ENCODE measurements around the gene HOPX.

The HOPX gene

GRCh38 chr4:56657128-56657527 is 24.0 kb downstream of the HOPX start:
- ATAC-seq (replicated peaks) (no peak), DNase-seq (no peak)
- peak overlapping the region; percentile 90 to 93 for H3K27ac Mint-ChIP-seq
- peaks cover 9% of the 10 kb centered on the region for H3K36me3 Mint-ChIP-seq (ENCODE audit: insufficient read depth)
- no peaks in the 10 kb centered on the region for H3K27me3 Mint-ChIP-seq
- H3K9me3 Mint-ChIP-seq: no peaks in the 10 kb centered on the region
- H3K4me3 Mint-ChIP-seq: peak overlapping the region; percentile 99 to 100
- peaks cover 39 to 46% of the 10 kb centered on the region in 2 donors for H3K4me1 Mint-ChIP-seq (ENCODE audit: low read depth in 2 of 2)

GRCh38 chr4:56656346-56656643 is 24.8 kb downstream of the HOPX start:
- peaks cover 45 to 54% of the 10 kb centered on the region in 2 donors for H3K4me1 Mint-ChIP-seq (ENCODE audit: low read depth in 2 of 2)
- ATAC-seq (replicated peaks) (peak; percentile 79), DNase-seq (peak; percentile 38 to 46 (median 44))
- peaks cover 9% of the 10 kb centered on the region for H3K36me3 Mint-ChIP-seq (ENCODE audit: insufficient read depth)
- peak overlapping the region; percentile 99 to 100 for H3K4me3 Mint-ChIP-seq
- no peaks in the 10 kb centered on the region for H3K27me3 Mint-ChIP-seq
- H3K27ac Mint-ChIP-seq: peak overlapping the region; percentile 90 to 93
- H3K9me3 Mint-ChIP-seq: no peaks in the 10 kb centered on the region

GRCh38 chr4:56655627-56656345 is 25.3 kb downstream of the HOPX start:
- DNase-seq (peak; percentile 16 to 20 (median 18)), ATAC-seq (replicated peaks) (peak; percentile 55)
- Mint-ChIP-seq H3K27me3 (no peaks in the 10 kb centered on the region), H3K9me3 (no peaks in the 10 kb centered on the region), H3K27ac (peak overlapping the region; percentile 93 to 98), H3K4me1 (ENCODE audit: low read depth in 2 of 2) (peaks cover 48 to 59% of the 10 kb centered on the region in 2 donors), H3K4me3 (peak overlapping the region; percentile 99 to 100), H3K36me3 (ENCODE audit: insufficient read depth) (peaks cover 9% of the 10 kb centered on the region)

- Mint-ChIP-seq H3K36me3 (ENCODE audit: insufficient read depth) (peaks cover 9% of the 10 kb centered on the region), H3K4me3 (peak overlapping the region; percentile 99 to 100), H3K4me1 (ENCODE audit: low read depth in 2 of 2) (peaks cover 54 to 65% of the 10 kb centered on the region in 2 donors), H3K27ac (peak overlapping the region; percentile 89 to 98), H3K9me3 (no peaks in the 10 kb centered on the region), H3K27me3 (no peaks in the 10 kb centered on the region)
- DNase-seq: no peak
- ATAC-seq (replicated peaks): peak; percentile 31
These were observed 25.9 kb downstream of the HOPX start for GRCh38 chr4:56655209-56655626.

GRCh38 chr4:56654238-56654632 is 26.9 kb downstream of the HOPX start:
- DNase-seq: no peak
- peak overlapping the region; percentile 89 to 98 for H3K27ac Mint-ChIP-seq

GRCh38 chr4:56653461-56654237 is 27.4 kb downstream of the HOPX start:
- DNase-seq: no peak
- ATAC-seq (replicated peaks): peak; percentile 6
- Mint-ChIP-seq H3K27me3 (no peaks in the 10 kb centered on the region), H3K36me3 (ENCODE audit: insufficient read depth) (peaks cover 9% of the 10 kb centered on the region), H3K9me3 (no peaks in the 10 kb centered on the region), H3K27ac (peak overlapping the region; percentile 89 to 98), H3K4me1 (ENCODE audit: low read depth in 2 of 2) (peaks cover 66 to 78% of the 10 kb centered on the region in 2 donors), H3K4me3 (peak overlapping the region; percentile 99 to 100)

More at GRCh38 chr4:56654238-56654632, 26.9 kb downstream of the HOPX start:
- Mint-ChIP-seq H3K9me3 (no peaks in the 10 kb centered on the region), H3K27me3 (no peaks in the 10 kb centered on the region), H3K36me3 (ENCODE audit: insufficient read depth) (peaks cover 9% of the 10 kb centered on the region), H3K4me3 (peak overlapping the region; percentile 99 to 100), H3K4me1 (ENCODE audit: low read depth in 2 of 2) (peaks cover 62 to 73% of the 10 kb centered on the region in 2 donors)
- ATAC-seq (replicated peaks): no peak

- peaks cover 9% of the 10 kb centered on the region for H3K36me3 Mint-ChIP-seq (ENCODE audit: insufficient read depth)
- H3K4me1 Mint-ChIP-seq (ENCODE audit: low read depth in 2 of 2): peaks cover 60 to 78% of the 10 kb centered on the region in 2 donors
- H3K9me3 Mint-ChIP-seq: no peaks in the 10 kb centered on the region
- peak overlapping the region; percentile 6 to 57 for H3K4me3 Mint-ChIP-seq
- ATAC-seq (replicated peaks): no peak
- H3K27ac Mint-ChIP-seq: peak overlapping the region; percentile 47 to 89
- no peak for DNase-seq
- H3K27me3 Mint-ChIP-seq: no peaks in the 10 kb centered on the region
These were observed 28.9 kb downstream of the HOPX start for GRCh38 chr4:56652196-56652595.

GRCh38 chr4:56651056-56651350 is 30.1 kb downstream of the HOPX start:
- peaks cover 54 to 70% of the 10 kb centered on the region in 2 donors for H3K4me1 Mint-ChIP-seq (ENCODE audit: low read depth in 2 of 2)
- no peaks in the 10 kb centered on the region for H3K9me3 Mint-ChIP-seq
- H3K4me3 Mint-ChIP-seq: peak overlapping the region; percentile 52 to 57
- no peak for DNase-seq
- no peaks in the 10 kb centered on the region for H3K27me3 Mint-ChIP-seq
- peak overlapping the region; percentile 88 to 89 for H3K27ac Mint-ChIP-seq
- ATAC-seq (replicated peaks): no peak
- H3K36me3 Mint-ChIP-seq (ENCODE audit: insufficient read depth): peaks cover 6% of the 10 kb centered on the region

- Mint-ChIP-seq H3K27ac (peak overlapping the region; percentile 88 to 89), H3K9me3 (no peaks in the 10 kb centered on the region), H3K4me3 (peak overlapping the region; percentile 57 to 60), H3K27me3 (no peaks in the 10 kb centered on the region), H3K4me1 (ENCODE audit: low read depth in 2 of 2) (peaks cover 54 to 70% of the 10 kb centered on the region in 2 donors), H3K36me3 (ENCODE audit: insufficient read depth) (peaks cover 4% of the 10 kb centered on the region)
- no peak for DNase-seq
- no peak for ATAC-seq (replicated peaks)
These were observed 30.6 kb downstream of the HOPX start for GRCh38 chr4:56650262-56651055.

- no peaks in the 10 kb centered on the region for H3K9me3 Mint-ChIP-seq
- peaks cover 46 to 62% of the 10 kb centered on the region in 2 donors for H3K4me1 Mint-ChIP-seq (ENCODE audit: low read depth in 2 of 2)
- peak overlapping the region; percentile 57 to 60 for H3K4me3 Mint-ChIP-seq
- no peaks in the 10 kb centered on the region for H3K36me3 Mint-ChIP-seq (ENCODE audit: insufficient read depth)
- H3K27me3 Mint-ChIP-seq: no peaks in the 10 kb centered on the region
- ATAC-seq (replicated peaks): peak; percentile 49
- DNase-seq: no peak
- H3K27ac Mint-ChIP-seq: peak overlapping the region; percentile 88 to 89
These were observed 31.4 kb downstream of the HOPX start for GRCh38 chr4:56649445-56650261.

- DNase-seq (no peak), ATAC-seq (replicated peaks) (no peak)
- Mint-ChIP-seq H3K36me3 (ENCODE audit: insufficient read depth) (no peaks in the 10 kb centered on the region), H3K4me1 (ENCODE audit: low read depth in 2 of 2) (peaks cover 41 to 54% of the 10 kb centered on the region in 2 donors), H3K9me3 (no peaks in the 10 kb centered on the region), H3K4me3 (peak overlapping the region in 1 of 2 donors; percentile 32), H3K27me3 (no peaks in the 10 kb centered on the region), H3K27ac (peak overlapping the region; percentile 88 to 89)
These were observed 32.3 kb downstream of the HOPX start for GRCh38 chr4:56648824-56649151.

GRCh38 chr4:56648021-56648823 is 32.9 kb downstream of the HOPX start:
- Mint-ChIP-seq H3K9me3 (no peaks in the 10 kb centered on the region), H3K36me3 (ENCODE audit: insufficient read depth) (no peaks in the 10 kb centered on the region), H3K27ac (peak overlapping the region; percentile 88 to 89), H3K4me1 (ENCODE audit: low read depth in 2 of 2) (peaks cover 36 to 48% of the 10 kb centered on the region in 2 donors), H3K27me3 (no peaks in the 10 kb centered on the region), H3K4me3 (peak overlapping the region in 1 of 2 donors; percentile 30)
- DNase-seq: no peak
- ATAC-seq (replicated peaks): no peak
